ENCODE results near the gene SP4. TPM values are rescaled to one million over a fixed set of nuclear protein-coding genes. Genes with fewer than 3 reads are reported as not detected.

The SP4 gene
- total RNA-seq, 2 experiments from 2014 or later, result 22.3 to 23.6 TPM

DNA sequence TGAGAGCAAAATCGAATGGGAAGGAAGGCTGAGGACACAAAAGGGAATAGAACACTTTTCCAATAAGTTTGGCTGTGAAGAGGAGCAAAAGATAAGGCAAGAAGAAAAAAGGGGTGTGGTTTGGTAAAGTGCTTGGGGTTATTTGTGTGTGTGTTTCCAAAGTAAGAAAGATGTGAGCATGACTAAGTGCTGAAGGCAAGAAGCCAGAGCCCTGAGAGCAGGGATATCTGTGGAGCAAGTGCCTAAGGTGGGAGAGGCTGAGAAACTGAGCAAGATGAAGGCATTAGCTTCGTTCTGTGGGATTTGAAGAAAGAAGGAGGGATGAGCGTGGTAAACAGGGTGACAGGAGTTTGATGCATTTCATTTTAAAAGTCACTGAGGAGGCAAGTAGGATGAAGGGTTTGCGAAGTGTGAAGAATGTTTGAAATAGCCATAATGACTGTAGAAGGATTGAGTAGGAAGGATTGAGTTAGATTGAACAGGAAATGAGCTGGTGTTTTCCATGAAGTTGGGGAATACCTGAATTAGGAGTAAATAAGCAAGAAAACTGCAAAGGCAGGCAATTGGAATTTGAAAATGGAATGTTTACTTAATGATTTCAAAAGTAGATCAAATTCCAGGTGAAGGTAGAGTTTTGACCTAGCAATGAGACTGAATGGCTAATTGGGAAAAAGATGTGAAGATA lies 19.9 kb upstream of the SP4 start:
- ATAC-seq (no peak), DNase-seq (no peak)
- TF ChIP-seq, protein P1, sequence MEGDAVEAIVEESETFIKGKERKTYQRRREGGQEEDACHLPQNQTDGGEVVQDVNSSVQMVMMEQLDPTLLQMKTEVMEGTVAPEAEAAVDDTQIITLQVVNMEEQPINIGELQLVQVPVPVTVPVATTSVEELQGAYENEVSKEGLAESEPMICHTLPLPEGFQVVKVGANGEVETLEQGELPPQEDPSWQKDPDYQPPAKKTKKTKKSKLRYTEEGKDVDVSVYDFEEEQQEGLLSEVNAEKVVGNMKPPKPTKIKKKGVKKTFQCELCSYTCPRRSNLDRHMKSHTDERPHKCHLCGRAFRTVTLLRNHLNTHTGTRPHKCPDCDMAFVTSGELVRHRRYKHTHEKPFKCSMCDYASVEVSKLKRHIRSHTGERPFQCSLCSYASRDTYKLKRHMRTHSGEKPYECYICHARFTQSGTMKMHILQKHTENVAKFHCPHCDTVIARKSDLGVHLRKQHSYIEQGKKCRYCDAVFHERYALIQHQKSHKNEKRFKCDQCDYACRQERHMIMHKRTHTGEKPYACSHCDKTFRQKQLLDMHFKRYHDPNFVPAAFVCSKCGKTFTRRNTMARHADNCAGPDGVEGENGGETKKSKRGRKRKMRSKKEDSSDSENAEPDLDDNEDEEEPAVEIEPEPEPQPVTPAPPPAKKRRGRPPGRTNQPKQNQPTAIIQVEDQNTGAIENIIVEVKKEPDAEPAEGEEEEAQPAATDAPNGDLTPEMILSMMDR (IDR thresholded peaks at IDR 0.05), result no peak
- Mint-ChIP-seq H3K27ac (no peak overlapping the region), H3K27me3 (no peaks in the 10 kb centered on the region), H3K36me3 (ENCODE audit: low read depth) (no peaks in the 10 kb centered on the region), H3K4me1 (ENCODE audit: low read depth) (peaks cover 19% of the 10 kb centered on the region), H3K4me3 (no peak overlapping the region), H3K9me3 (peaks cover 3% of the 10 kb centered on the region)
- POLR2A ChIA-PET, result no interaction called here
- intact Hi-C loops (cut with micrococcal nuclease), result no loop called here
- CTCF ChIA-PET, result interaction anchor here (0.9 to 1.2 kb wide), 3 partner anchors 15 to 92 kb away, joined by 3 read pairs; no protein-coding TSS in a partner anchor

DNA sequence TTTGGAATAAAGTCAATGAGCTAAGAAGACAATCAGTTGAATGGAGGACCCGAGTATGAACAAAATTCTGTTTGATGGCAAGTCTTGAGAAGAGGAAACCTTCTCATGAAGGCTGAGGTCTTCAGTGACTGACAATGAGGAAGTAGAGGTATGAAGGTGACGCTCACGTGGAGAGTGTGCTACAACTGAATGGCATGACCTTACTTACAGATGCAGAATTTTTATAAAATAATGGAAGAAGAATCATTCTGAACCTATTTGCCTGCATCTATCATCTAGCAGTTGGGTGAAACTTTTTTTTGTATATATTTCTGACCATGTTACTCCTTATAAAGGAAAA lies 19.4 kb upstream of the SP4 start:
- ChIA-PET CTCF (interaction anchor here (0.9 to 1.2 kb wide), 3 partner anchors 14 to 92 kb away, joined by 3 read pairs; no protein-coding TSS in a partner anchor), POLR2A (no interaction called here)
- Mint-ChIP-seq H3K9me3 (peaks cover 3% of the 10 kb centered on the region), H3K4me3 (no peak overlapping the region), H3K27ac (no peak overlapping the region), H3K4me1 (ENCODE audit: low read depth) (peaks cover 24% of the 10 kb centered on the region), H3K36me3 (ENCODE audit: low read depth) (no peaks in the 10 kb centered on the region), H3K27me3 (no peaks in the 10 kb centered on the region)
- TF ChIP-seq, protein P1 (IDR thresholded peaks at IDR 0.05), result no peak
- DNase-seq, result no peak
- ATAC-seq, result no peak
- intact Hi-C loops (cut with micrococcal nuclease), result no loop called here

DNA sequence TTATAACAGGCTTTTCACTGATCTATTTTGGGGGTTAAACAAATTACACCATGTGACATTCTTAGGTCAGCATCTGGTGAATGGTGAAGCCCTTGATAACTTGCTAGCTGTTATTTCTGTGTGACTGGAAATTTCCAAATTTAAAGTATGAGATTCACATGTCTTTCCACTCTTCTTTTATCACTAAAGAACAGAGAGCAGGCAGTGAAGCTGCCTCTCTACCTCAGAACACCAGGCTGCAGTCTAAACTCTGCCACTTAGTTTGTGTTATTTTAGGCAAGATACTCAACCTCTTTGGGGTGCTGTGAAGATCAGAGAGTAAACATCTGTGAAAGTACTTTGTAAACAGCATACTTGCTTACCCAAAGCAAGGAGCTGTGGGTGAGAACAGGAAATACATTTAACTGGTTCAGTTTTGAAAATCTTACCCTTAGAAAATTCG lies 15.5 kb upstream of the SP4 start:
- no peaks in the 10 kb centered on the region for H3K9me3 Mint-ChIP-seq
- intact Hi-C loops (cut with micrococcal nuclease), result no loop called here
- peak overlapping the region; percentile 55 for H3K27ac Mint-ChIP-seq
- H3K4me3 Mint-ChIP-seq, result no peak overlapping the region
- POLR2A ChIA-PET, result interaction anchor here (0.6 to 1.2 kb wide), 2 partner anchors 14 to 57 kb away, joined by 3 to 4 read pairs; no protein-coding TSS in a partner anchor
- no peaks in the 10 kb centered on the region for H3K36me3 Mint-ChIP-seq (ENCODE audit: low read depth)
- DNase-seq (no peak), ATAC-seq (peak; percentile 45)
- CTCF ChIA-PET, result interaction anchor here (0.7 to 1.6 kb wide), 3 partner anchors 28 to 157 kb away, joined by 3 to 5 read pairs (median 4); no protein-coding TSS in a partner anchor
- no peaks in the 10 kb centered on the region for H3K27me3 Mint-ChIP-seq
- TF ChIP-seq, protein P1 (IDR thresholded peaks at IDR 0.05), result no peak
- H3K4me1 Mint-ChIP-seq (ENCODE audit: low read depth), result peaks cover 28% of the 10 kb centered on the region

DNA sequence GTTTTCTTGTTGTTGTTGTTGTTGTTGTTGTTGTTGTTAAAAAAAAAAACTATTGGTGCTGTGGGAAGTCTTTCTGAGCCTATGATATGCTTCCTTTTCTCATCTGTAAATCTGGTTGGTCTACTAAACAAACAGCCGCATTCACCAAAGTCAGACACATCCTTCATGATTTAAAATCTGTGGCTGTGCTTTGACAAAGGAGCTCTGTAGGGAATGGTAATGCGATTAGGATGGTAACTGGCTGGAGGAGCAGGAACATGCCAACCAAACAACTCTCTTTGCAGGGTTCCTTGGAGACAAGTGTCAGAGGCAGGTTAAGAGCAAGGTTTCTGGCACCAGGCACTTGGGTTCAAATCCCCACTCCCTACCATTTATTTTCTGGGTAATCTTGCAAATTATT lies 14.9 kb upstream of the SP4 start:
- H3K27me3 Mint-ChIP-seq, result no peaks in the 10 kb centered on the region
- CTCF ChIA-PET, result interaction anchor here (0.7 to 1.1 kb wide), 3 partner anchors 29 to 157 kb away, joined by 3 to 4 read pairs (median 3); no protein-coding TSS in a partner anchor

More for the DNA sequence above, 14.9 kb upstream of the SP4 start:
- no peaks in the 10 kb centered on the region for H3K36me3 Mint-ChIP-seq (ENCODE audit: low read depth)
- DNase-seq (no peak), ATAC-seq (no peak)
- no peak overlapping the region for H3K4me3 Mint-ChIP-seq
- peaks cover 25% of the 10 kb centered on the region for H3K4me1 Mint-ChIP-seq (ENCODE audit: low read depth)
- H3K9me3 Mint-ChIP-seq, result no peaks in the 10 kb centered on the region
- TF ChIP-seq, protein P1 (IDR thresholded peaks at IDR 0.05), result no peak
- intact Hi-C loops (cut with micrococcal nuclease), result no loop called here
- POLR2A ChIA-PET, result interaction anchor here (1.2 kb wide), 1 partner anchor 14 kb away, joined by 4 read pairs; no protein-coding TSS in a partner anchor
- peak overlapping the region; percentile 55 for H3K27ac Mint-ChIP-seq
